ENCODE data around the gene FIBCD1. TPM values are rescaled to one million over a fixed set of nuclear protein-coding genes. Genes with fewer than 3 reads are reported as not detected.
A peak's percentile ranks its signal among the peaks of the same experiment; 100 is the strongest.

FIBCD1 gene
- total RNA-seq, 1 donor from 2014 or later = 0.66 TPM

DNA sequence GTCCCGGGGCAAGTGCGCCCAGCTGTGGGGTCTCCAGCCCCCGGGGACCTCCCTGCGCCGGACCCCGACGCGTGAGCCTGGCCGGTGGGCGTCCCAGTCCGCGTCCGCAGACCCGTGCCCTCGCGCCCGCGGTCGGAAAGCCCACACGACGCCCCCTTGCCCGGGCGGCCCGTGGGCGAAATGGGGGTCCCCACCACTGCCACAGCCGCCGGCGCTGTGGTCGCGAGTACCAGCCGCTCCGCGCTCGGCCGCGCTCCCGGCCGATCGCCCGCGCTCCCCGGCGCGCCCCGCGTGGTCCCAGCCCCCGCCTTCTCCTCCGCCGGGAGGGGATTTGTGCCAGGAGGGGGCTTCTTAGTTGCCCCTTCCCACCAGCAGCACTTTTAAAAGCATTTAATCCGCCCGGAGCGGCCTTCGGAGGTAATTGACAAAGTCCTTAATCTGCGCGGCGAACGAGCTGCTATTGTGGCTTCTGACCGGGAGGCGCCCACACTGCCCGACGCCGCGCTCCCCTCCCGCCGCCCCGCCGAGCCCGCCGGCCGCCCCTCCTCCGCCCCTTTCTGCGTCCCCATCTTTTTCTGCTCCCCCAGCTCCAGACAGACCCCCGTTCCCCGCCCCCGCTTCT, 469 bp upstream of the FIBCD1 start:
- Histone ChIP-seq H3K27me3 (ENCODE audit: insufficient read depth, low read length) (peaks cover 30% of the 10 kb centered on the region), H3K4me2 (ENCODE audit: low read length) (peak overlapping the region; percentile 91), H3K36me3 (ENCODE audit: insufficient read depth, low read length) (no peaks in the 10 kb centered on the region), H4K20me1 (ENCODE audit: insufficient read depth, low read length) (peaks cover 11% of the 10 kb centered on the region), H3K9me3 (ENCODE audit: insufficient read depth, low read depth, low read length) (no peaks in the 10 kb centered on the region), H3K4me3 (ENCODE audit: insufficient read depth, low read depth, low read length) (peak overlapping the region; percentile 54), H3K27ac (ENCODE audit: low read depth, low read length) (no peak overlapping the region), H3K4me1 (ENCODE audit: insufficient read depth, low read length) (peaks cover 21% of the 10 kb centered on the region), H2AFZ (ENCODE audit: low read depth, low read length) (no peak overlapping the region), H3K9ac (ENCODE audit: low read length) (no peak overlapping the region), H3K79me2 (ENCODE audit: insufficient read depth, low read length) (no peaks in the 10 kb centered on the region)
- no peak overlapping the region for H3K27ac Mint-ChIP-seq (ENCODE audit: unreplicated experiment)
- peak; percentile 33 for TF ChIP-seq EZH2 (IDR thresholded peaks at IDR 0.05; ENCODE audit: insufficient read depth, low read length)
- TF ChIP-seq, protein P1, sequence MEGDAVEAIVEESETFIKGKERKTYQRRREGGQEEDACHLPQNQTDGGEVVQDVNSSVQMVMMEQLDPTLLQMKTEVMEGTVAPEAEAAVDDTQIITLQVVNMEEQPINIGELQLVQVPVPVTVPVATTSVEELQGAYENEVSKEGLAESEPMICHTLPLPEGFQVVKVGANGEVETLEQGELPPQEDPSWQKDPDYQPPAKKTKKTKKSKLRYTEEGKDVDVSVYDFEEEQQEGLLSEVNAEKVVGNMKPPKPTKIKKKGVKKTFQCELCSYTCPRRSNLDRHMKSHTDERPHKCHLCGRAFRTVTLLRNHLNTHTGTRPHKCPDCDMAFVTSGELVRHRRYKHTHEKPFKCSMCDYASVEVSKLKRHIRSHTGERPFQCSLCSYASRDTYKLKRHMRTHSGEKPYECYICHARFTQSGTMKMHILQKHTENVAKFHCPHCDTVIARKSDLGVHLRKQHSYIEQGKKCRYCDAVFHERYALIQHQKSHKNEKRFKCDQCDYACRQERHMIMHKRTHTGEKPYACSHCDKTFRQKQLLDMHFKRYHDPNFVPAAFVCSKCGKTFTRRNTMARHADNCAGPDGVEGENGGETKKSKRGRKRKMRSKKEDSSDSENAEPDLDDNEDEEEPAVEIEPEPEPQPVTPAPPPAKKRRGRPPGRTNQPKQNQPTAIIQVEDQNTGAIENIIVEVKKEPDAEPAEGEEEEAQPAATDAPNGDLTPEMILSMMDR (IDR thresholded peaks at IDR 0.05; ENCODE audit: insufficient read depth, low read depth, low read length) = no peak
- peaks cover 52% of the 10 kb centered on the region for H3K27me3 Mint-ChIP-seq (ENCODE audit: low read depth, unreplicated experiment)
- DNase-seq (ENCODE audit: low read depth) (no peak), FAIRE-seq (no peak)
- no peaks in the 10 kb centered on the region for H3K9me3 Mint-ChIP-seq (ENCODE audit: unreplicated experiment)
- H3K36me3 Mint-ChIP-seq (ENCODE audit: low read depth, unreplicated experiment) = no peaks in the 10 kb centered on the region
- peaks cover 7% of the 10 kb centered on the region for H3K4me1 Mint-ChIP-seq (ENCODE audit: low read depth, unreplicated experiment)
- no peak overlapping the region for H3K4me3 Mint-ChIP-seq (ENCODE audit: unreplicated experiment)

DNA sequence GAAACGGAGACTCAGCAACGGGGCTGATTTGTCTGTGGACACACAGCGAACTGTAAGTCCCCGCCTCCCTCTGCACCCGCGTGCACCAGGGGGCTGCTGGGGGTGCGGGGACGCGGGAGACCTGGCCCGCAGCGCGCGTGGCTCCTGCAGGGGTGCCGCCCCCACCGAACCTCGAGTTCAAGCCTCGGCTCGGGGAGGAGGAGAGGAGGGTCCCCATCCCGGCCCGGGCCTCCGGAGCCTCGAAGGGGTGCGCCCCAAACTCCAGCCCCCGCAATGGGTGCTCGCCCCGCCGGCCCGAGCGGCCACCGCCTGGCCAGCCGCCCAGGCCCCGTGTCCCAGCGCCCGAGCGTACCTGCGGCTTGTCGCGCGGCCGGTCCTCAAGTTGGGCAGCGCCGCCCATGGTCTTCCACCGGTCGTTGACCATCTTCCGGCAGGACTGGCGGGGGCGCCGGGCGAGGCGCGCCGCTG, 829 bp downstream of the FIBCD1 start:
- H3K36me3 ChIP-seq (ENCODE audit: insufficient read depth, low read length) = no peaks in the 10 kb centered on the region
- Mint-ChIP-seq H3K4me3 (ENCODE audit: unreplicated experiment) (peak overlapping the region; percentile 75), H3K9me3 (ENCODE audit: unreplicated experiment) (no peaks in the 10 kb centered on the region), H3K36me3 (ENCODE audit: low read depth, unreplicated experiment) (no peaks in the 10 kb centered on the region), H3K4me1 (ENCODE audit: low read depth, unreplicated experiment) (peaks cover 7% of the 10 kb centered on the region), H3K27me3 (ENCODE audit: low read depth, unreplicated experiment) (peaks cover 47% of the 10 kb centered on the region), H3K27ac (ENCODE audit: unreplicated experiment) (peak overlapping the region; percentile 66)
- DNase-seq (ENCODE audit: low read depth) (no peak), FAIRE-seq (no peak)
- H4K20me1 ChIP-seq (ENCODE audit: insufficient read depth, low read length) = peaks cover 11% of the 10 kb centered on the region
- TF ChIP-seq, protein P1 (IDR thresholded peaks at IDR 0.05; ENCODE audit: insufficient read depth, low read depth, low read length) = no peak
- peak; percentile 33 for TF ChIP-seq EZH2 (IDR thresholded peaks at IDR 0.05; ENCODE audit: insufficient read depth, low read length)
- H3K27me3 ChIP-seq (ENCODE audit: insufficient read depth, low read length) = peaks cover 23% of the 10 kb centered on the region
- H3K4me3 ChIP-seq (ENCODE audit: insufficient read depth, low read depth, low read length) = peak overlapping the region; percentile 54
- H2AFZ ChIP-seq (ENCODE audit: low read depth, low read length) = peak overlapping the region; percentile 66
- H3K27ac ChIP-seq (ENCODE audit: low read depth, low read length) = no peak overlapping the region
- H3K4me1 ChIP-seq (ENCODE audit: insufficient read depth, low read length) = peaks cover 27% of the 10 kb centered on the region
- no peak overlapping the region for H3K9ac ChIP-seq (ENCODE audit: low read length)
- H3K4me2 ChIP-seq (ENCODE audit: low read length) = peak overlapping the region; percentile 91
- H3K79me2 ChIP-seq (ENCODE audit: insufficient read depth, low read length) = no peaks in the 10 kb centered on the region
- no peaks in the 10 kb centered on the region for H3K9me3 ChIP-seq (ENCODE audit: insufficient read depth, low read depth, low read length)

Data from astrocyte (in vitro differentiated cells and primary cell).